NOMO-1 (cell line): ENCODE results near the gene PHACTR3.
"Not testable (repeated sequence)": the region's sequence is repeated elsewhere in the genome, so short reads cannot be mapped to it uniquely, and the experiment has no call there.

ENCODE experiments used
- DNase-seq, 2 experiments: peaks; one replicate each; lab custom pipeline; 2025; ENCODE audit not compliant: unreplicated experiment in 2 of 2; lab: John Stamatoyannopoulos, UW

Gene PHACTR3

GRCh38 chr20:59617221-59617620 is 12.9 kb downstream of the PHACTR3 start:
- no peak for DNase-seq

- DNase-seq: no peak
These were observed 13.8 kb downstream of the PHACTR3 start for GRCh38 chr20:59618131-59618530.

- not testable (repeated sequence) for DNase-seq
These were observed 14.2 kb downstream of the PHACTR3 start for GRCh38 chr20:59618585-59618984.

DNA sequence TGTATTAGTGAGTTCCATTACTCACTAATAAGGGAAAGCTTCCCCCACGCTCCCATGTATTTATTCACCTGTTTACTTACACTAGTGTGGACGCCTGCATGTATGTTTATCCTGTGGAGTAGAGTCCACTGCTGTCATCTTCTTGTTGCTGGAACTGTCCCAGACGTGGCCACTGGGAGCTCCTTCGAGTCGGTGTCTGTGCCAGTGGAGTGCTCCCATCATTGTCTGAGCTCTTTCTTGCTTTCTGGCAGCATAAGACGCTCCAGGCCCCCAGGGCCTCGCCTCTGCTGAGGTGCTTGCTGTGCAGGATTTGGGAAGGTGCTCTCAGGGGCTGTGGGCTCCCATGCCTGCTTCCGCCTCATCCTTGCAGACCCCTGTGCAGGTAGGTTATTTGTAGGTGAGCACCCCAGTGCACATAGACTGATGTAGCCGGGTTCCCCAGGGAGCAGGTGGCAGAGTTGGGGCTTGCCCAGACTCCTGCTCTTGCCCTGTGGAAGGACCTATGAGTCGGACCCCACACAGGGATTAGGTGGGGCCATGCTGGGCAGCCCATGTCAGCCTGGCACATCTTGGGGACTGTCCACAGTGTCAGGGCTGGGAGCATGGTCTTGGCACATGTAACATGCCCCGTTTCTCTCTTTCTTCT is 16.6 kb downstream of the PHACTR3 start:
- no peak for DNase-seq

DNA sequence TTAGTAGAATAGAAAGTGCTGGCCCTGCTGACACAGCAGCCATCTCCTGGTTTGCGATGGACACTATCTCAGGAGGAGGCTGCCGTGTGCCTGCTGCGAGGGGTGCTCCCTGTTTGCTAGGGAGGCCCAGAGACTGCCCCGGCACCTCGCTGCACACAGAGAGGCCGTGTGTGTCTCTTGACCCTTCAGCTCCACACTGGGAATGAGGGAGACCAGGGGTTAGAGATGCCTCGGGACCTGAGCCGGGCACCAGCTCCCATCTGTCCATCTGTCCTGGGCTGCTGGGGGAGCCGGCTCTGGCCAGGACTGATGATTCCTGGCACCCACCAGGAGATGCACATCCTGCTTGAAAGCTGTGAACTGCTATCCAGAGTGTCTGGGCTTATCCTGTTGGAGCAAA is 18.2 kb downstream of the PHACTR3 start:
- no peak for DNase-seq

GRCh38 chr20:59623133-59623532 is 18.8 kb downstream of the PHACTR3 start:
- no peak for DNase-seq

DNA sequence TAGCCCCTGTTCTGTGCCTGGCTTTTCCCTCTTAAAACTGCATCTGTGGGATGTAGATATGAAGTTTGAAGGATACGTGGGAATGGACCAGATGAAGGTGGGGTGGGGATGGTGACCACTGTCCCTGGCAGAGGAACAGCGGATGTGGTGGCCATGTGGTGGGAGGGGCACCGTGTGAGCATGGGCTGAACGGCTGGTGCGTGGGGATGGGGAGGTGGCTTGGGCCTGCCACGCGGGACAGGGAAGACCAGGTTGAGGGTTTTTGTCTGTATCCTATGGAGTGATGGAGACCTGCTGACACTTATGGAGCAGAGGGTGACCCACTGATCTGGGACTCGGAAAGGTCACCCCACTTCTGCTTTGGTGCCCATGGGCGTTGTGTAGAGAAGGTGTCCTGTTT is 19.2 kb downstream of the PHACTR3 start:
- no peak for DNase-seq

DNA sequence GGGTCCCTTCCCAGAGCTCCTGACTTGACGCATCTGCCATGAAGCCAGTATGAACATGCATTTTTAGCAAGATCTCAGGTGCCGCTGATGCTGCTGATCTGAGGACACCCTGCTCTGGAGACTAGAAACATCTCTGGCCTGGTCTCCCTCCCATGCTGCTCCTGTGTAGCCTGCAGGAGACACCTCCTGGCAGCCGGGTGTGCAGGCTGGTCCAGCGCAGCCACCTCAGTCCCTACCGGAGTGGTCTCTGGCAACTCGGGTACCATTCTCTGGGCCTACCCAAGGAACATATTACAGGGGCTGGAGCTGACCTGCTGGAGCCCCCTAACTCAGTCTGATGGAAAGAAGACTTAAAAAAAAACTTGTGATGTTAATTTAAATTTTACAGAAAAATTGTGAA is 20.1 kb downstream of the PHACTR3 start:
- DNase-seq: no peak

- DNase-seq: no peak
These were observed 21.0 kb downstream of the PHACTR3 start for GRCh38 chr20:59625214-59625922.

DNA sequence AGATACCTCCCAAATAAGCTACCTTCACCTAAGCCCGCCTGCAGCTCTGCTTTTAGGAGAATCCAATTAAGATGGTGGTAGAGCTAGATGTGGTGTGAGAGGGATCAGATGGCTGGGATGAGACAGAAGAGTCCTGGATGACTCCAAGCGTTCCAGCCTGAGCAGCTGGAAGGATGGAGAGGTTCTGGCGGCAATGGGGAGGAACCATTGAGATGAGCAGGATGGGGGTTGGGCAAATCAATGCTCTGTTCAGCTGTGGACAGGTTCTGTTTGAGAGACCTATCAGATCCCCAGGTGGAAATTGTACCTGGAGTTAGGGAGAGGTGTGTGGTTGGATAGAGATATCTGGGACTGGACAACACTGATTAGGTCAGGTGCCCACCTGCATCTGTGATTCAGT is 23.0 kb downstream of the PHACTR3 start:
- no peak for DNase-seq

- DNase-seq: no peak
These were observed 23.8 kb downstream of the PHACTR3 start for GRCh38 chr20:59628171-59628570.

DNA sequence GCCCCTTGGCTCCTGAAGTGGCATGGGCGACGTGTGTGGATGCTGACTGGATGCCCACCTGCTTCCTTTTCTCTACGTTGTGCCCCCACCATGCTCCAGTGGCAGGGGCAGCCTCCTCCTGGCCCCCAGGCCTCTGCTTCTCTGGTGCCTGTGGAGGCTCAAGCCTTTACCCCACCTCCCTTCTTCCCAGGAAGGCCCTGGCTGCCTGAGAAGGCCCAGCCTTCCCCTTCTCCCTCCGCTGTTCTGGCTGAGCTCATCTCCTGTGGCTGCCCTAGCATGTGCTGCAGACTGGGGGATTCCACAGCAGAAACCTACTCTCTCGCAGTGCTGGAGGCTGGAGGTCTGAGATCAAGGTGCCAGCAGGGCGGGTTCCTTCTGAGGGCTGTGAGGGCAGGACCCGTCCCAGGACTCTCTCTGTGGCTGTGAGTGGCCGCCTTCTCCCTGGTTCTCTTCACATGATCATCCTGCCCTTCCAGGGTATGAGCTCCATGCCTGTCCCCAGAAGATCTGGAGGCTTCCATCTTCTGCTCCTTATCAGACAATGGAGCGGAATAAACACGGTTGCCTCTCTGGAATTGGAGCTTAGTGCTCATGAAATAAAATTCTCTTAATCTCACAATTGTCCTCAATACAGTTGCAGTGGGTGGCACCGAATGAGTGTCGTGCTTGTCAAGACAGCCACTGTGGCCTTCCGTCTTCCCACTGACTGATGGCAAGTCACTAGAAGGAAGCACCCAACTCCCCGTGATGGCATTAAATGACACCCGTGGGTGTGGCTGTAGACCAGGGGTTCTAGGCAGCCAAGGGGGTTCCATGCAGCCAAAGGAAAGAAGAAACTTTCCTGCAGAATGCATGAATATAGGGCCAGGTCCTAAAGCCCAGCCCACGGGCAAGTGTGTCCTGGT is 25.1 kb downstream of the PHACTR3 start:
- no peak for DNase-seq

DNA sequence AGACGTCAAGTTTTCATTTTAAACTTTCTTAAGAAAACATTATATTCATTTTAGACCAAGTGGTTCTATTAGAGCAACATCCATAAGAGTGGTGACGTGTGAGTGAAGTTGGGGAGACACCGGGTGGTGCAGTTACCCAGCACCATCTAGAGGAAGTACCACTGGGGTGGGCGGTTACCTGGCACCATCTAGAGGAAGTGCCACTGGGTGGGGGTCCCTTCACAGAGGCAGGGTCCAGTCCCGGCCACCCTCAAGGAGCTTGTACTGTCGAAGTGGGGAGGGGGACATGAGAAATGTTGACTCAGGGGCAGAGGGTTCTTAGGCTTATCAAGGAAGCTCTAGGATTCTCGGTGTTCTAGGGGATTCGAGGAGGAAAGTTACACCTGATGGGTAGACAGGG is 26.2 kb downstream of the PHACTR3 start:
- no peak for DNase-seq

GRCh38 chr20:59631751-59632540 is 27.6 kb downstream of the PHACTR3 start:
- no peak for DNase-seq

DNA sequence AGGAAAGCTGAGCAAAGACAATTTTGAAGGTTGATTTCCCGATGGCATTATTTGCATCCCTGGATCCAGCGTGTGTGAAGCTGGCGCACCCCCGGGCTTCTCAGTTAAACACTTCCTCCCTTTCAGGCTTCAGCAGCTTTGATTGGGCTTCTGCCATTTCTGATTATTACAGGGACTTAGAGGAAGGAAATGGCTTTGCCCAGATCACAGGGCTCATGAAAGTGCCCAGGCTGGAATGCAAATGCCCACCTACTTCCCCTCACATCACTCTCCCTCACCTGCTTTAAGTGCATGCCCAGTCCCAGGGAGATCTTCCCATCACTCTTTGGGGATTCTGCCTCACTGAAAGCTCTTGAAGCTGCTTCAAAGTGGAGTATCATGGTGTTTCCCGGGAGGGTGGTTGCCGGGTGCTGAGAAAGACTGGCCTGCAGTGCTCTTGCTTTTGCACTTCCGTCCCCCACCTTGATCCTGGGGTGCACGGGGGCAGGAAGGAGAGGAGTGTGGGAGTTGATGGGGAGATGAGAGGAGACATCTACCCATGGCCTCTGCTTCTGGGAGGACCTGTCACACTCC is 28.3 kb downstream of the PHACTR3 start:
- no peak for DNase-seq

GRCh38 chr20:59633656-59634251 is 29.4 kb downstream of the PHACTR3 start:
- DNase-seq: no peak

GRCh38 chr20:59634435-59635005 is 30.2 kb downstream of the PHACTR3 start:
- no peak for DNase-seq

GRCh38 chr20:59636766-59637370 is 32.5 kb downstream of the PHACTR3 start:
- no peak for DNase-seq

DNA sequence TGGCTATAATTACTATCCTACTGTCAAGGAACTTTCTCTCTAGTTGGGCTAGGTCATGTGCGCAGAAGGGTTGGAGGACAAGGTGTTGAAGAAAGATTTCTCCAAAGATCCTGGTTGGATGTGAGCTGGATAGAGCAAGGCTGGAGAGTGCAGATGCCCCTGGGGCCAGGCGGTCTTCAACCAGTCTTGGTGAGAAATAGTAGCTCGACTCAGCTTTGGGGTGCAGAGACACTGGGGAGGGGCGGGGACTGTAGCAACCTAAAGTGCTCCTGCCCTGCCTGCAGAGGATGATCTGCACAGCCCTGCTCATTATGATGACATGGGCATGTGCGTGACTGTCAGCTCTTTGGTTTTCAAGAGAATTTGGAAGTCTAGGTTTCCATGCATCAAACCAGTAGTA is 35.9 kb downstream of the PHACTR3 start:
- DNase-seq: no peak
